Stimulated activated CD8-positive, alpha-beta memory T cell treated with anti-CD3 and anti-CD28 coated beads, Interleukin-15, amount 100 ng/mL, for 1 hour (primary cell): Measurements from ENCODE around the gene LRRC72.
"Not testable (repeated sequence)": the region's sequence is repeated elsewhere in the genome, so short reads cannot be mapped to it uniquely, and the experiment has no call there.

Experiments used
- DNase-seq: peaks from one replicate; pipeline ENCODE4 v3.0.0-alpha.2; 2020; ENCODE audit warnings: low read depth

Gene LRRC72

DNA sequence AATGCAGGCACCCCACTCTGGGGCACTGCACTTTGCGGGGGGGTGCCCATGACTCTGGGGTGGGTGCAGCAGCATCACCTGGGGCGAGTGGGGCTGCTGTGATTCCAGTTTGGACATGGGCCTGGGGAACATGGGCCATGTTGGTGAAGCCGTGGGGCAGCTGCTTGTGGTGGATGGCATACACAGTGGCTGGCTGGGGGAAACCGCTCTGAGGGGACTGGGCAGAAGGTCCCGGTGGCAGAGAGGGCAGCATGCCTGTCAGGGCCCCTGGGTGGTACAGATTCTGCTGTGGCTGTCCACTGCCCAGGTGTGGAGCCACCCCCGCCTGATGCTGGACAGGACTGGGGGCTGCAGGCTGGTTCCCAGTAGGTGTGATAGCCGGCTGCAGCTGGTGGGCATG, 57.2 kb downstream of the LRRC72 start:
- DNase-seq, result no peak

DNA sequence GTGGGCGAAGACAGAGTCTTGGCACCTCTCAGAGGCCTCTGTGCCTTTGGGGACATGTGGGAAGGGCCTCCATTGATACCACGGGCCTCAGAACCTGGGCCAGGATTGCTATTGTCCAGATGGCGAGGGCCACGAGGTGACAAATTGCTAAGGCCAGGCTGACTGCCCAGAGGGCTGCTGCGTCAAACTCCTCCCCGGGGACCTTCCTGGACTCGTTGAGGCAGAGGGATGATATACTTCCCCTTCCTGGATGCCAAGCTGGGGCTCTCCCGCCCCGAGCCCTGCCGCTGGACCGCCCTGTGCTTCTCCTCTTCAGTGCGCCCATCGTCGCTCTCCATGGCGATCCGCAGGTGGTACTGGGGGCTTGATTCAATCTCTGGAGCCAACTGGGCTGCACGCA, 58.9 kb downstream of the LRRC72 start:
- DNase-seq, result no peak

DNA sequence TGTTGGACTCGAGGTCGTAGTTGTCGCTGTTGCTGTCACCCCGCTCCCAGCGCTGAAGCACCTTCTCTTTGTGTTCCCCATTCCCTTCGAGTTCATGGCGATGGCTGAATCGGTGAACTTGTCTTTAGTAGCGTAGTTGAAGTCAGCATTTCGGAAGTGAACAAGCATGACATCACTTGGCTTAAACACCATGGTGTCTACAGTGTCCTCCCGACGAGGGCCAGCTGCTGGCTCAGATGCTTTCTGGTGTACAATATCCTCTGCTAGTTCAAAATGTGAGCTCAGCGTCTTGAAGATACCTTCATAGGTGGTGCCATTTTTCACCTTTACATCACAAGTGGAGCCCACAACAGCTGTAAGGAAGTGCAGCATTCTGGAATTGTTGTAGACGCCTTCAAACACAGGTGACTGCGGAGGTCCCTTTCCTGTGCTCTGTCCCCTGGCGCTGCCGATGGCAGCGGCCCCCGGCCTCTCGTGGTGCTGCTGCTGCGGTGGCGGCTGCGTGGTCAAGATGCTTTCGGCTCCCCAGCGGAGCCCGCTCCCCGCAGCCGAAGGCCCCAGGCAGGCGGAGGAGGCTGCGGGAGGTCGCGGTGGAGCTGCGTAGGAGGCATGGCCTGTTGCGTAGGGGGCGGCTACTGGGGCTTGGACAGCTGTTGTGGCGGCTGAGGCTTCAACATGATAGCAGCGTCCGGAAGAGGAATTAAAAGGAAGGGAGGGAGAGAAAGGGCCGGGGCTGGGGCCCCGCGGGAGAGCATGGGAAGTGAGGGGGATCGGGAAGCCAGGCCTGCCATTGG, 59.7 kb downstream of the LRRC72 start:
- DNase-seq, result no peak

DNA sequence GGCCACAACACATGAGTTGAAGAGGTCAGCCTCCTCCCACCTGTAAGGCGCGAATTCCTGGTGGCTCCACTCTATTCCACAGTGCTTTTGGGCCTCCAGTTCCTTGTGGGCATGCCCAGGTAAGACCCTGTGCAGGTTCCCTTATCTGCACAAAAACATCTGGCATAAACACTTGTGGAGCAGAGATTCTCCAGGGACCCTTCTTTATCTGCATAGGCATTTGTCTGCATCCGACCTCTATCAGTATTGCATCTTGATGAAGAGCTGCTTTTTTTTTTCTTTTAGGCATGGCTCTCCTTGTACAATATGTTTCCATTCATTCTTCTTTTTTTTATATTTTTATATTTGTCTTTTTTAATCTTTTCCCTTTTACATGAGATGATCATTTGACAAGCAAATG, 60.5 kb downstream of the LRRC72 start:
- no peak for DNase-seq

DNA sequence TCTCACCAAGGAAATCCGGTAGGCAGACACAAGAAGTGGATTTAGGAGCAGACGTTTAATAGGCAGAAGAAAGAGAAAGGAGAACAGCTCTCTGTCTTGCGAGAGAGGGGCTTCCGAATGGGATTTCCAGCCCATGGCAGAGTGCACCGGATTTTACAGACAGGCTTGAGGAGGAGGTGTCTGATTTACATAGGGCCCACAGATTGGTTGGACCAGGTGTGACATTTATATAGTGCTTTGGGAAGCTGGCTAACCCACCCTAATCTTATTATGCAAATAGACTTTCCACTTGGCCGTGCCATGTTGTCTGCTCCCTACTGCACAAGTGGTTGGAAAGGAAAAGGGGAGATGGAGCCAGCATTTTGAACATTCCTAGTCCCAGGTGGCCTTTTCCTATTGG, 61.2 kb downstream of the LRRC72 start:
- no peak for DNase-seq

DNA sequence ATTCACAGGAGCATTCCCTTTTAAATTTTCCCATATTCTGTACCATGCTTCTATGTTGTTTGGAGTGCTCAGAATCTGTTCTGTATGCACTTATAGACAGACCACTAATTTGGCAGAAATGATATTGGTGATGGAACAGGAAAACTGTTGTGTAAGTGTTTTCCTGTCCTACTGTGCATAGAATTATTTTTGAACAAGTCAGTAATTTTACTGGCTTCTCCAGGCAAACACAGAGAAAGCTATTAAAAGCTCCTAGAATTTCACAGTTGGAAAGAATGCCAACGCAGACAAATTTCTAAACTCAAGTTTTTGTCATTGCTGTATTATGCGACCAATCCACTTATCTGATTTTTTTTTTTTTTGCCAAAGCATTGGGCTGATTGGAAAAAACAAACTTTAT, 63.3 kb downstream of the LRRC72 start:
- no peak for DNase-seq

DNA sequence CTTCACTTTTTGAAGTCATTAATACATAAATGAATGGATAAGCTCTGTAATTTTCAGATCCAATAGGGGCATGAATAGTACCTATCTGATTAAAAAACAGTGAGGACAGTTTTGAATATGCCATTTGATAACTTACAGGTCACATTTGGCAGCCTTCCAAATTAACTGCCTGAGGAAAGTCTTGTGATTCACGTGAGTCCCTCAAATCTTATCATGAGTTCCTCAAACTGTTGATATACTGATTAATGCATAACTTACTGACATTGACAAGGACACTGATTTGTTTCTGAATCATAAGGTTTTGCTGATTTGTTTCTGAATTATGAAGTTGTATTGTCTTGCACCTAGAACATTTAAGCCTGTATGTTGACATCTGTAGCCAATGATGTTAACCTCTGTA, 63.8 kb downstream of the LRRC72 start:
- DNase-seq, result no peak

DNA sequence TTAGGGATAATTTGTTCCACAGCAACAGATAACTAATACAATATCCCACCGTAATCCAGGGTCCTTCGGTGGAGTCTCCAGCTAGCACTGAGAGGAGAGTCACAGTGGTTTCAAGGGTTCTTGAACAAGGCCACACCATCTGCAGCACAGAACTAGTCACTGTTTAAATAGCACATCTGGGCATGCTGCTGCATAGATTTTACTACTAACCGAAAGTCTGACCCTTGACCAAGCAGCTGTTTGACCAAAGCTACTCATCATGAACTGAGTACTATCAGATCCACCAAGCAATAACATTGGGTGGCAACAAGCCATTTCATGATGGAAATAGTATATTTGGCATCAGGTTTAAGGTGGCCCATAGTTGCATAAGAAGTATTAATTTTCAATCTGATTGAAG, 65.8 kb downstream of the LRRC72 start:
- no peak for DNase-seq

DNA sequence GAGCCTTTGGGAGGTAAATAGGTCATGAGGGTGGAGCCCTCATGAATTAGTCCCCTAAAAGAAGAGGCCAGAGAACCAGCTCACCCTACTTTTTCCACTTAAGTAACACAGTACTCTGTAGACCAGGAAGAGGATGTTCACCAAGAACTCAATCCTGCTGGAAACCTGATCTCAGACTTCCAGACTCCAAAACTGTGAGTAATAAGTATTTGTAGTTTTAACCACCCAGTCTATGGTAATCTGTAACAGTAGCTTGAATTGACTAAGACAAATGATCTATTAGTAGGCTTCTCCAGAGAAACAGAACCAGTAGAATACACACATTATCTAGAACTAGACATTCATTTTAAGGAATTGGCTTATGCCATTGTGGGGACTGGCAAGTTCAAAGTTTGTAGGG, 67.4 kb downstream of the LRRC72 start:
- no peak for DNase-seq

DNA sequence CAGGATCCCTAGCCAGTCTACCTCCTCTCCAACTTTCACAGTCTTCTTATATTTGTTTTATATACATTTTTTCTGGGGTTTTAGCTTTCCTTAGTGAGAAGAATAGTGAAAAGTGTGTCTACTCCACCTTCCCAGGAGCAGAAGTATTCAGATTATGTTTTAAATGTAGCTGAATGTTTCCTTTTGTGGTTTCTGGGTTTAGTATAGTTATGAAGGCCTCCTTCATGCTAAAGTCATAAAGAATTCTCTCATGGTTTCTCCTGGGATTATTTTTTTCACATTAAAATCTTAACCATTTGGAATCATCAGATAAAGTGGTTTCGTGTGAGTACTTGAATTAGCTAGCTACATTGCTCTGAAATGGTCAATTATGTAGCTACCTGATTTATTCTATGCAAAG, 68.1 kb downstream of the LRRC72 start:
- DNase-seq, result no peak

DNA sequence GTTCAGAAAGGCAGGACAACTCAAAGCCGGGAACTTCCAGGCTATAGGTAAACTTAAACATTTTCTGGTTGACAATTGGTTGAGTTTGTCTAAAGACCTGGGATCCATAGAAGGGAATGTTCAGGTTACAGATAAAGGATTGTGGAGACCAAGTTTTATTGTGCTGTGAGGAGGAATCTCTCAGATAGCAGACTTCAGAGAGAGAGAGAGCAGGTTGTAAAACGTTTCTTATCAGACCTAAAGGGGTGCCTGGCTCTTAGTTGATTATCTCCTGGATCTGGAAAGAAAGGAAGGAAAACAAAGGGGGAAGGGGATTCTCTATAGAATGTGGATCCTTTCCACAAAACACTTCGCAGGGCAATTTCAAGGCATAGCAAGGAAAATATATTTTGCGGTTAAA, 69.0 kb downstream of the LRRC72 start:
- DNase-seq, result not testable (repeated sequence)

DNA sequence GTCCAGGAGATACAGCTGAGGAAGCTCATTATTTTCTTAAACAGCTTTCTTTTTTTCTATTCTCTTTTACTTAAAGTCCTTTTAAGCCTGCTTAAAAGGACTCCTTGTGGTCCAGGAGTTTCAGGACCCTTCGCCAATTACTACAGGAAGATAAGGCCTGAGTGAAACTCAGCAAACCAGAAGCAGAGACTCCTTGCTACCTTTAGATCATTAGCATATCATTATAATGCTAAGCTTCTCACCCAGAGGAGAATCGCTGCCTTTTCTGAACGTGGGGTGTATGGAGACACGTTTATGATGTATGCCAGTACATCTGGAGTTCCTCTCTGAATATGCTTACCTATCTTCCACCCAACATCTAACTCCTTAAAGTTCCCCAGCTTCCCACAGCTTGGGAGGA, 71.4 kb downstream of the LRRC72 start:
- DNase-seq, result no peak

DNA sequence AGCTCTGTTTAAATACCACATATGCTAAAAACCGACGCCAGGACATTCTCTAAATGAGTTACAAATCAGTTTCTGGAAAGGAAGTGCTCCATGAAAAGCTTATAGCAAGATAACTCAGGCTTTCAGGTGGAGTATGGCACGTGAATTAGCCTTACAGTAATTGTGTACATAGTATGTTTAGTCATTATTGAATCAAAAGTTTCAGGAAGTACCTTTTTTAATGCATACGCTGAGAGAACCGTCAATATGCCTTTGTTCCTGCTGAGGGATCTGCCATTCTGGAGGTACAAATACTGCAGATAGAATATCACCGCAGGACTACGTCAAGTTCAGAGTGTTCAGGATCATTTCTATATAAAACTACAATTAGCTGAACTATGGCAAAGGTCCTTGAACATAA, 73.2 kb downstream of the LRRC72 start:
- no peak for DNase-seq

DNA sequence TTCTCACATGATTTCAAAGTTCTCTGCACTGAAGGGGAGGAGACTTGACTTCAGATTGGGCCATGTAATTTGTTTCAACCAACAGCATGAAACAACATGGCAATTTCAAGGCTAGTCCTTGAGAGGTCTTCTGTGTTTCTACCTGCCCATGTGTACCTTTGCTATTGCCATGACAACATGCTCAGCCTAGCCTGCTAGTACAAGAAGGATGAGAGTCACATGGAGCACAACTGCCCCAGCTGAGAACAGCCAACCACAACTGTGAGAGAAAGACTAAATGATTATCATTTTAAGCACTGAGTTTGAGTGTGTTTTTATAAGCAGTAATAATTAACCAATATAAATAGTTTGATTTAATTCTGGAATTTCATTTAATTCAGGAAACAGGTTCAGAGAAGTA, 77.0 kb downstream of the LRRC72 start:
- DNase-seq, result no peak

DNA sequence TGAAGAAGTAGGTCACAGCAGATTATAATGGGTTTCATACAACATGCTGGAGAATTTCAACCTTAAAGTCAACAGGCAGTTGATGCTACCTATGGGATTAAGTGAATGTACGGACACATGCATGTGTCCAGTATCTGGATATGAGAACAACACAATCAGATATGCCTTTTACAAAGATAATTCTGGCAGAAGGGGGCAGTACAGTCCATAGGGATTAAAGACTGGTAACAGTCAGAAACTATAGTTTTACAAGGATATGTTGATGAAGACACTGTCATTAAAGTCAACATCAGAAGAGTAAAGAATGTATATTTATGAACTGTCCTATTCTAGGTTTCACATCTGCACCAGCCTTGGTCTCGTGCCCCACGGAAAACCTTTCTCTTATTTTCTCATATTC, 77.4 kb downstream of the LRRC72 start:
- DNase-seq, result no peak

DNA sequence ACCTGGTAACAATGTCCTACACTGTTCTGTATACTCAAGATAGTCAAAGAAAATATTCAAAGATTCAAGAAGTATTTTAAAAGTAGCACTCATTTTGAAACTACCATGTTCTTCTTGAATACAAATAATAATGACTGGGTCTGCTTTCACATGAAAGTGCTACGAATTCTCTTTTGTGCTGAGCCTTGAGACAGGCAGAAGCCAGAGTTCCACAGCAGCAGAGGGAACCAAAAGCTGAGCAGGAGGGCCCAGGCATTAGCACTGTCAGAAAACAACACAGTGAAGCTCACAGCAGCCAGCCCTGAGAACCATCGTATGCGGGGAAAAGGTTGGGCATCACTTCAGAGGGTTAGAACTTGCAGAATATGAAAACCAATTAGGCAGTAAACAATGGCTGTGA, 80.1 kb downstream of the LRRC72 start:
- DNase-seq, result no peak

DNA sequence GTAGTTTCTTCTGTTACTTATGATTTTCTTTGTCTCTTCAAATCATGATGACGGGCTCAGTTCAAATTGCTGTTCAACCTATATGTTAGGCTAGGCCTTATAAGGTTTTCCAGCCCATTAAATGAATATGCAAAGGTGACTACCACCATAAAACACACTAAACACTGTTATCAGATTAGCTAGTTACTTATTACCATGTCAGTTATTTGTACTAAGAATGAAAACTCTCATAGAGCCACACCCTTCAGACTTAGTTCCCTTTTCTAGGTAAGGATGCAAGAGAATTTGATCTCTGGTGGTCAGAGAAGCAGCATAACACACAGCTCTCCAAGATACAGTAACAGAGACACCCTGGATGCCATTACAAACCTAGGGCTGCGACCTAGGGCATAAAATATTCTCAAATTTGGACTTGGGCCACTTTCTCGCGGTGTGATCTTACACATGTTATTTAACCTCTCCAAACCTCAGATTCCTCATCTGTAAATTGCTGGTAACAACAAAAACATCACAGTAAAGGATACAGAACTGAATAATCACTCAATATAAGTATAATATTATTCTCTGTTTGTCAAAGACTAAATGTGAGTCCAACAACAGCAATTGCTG, 83.3 kb downstream of the LRRC72 start:
- no peak for DNase-seq

DNA sequence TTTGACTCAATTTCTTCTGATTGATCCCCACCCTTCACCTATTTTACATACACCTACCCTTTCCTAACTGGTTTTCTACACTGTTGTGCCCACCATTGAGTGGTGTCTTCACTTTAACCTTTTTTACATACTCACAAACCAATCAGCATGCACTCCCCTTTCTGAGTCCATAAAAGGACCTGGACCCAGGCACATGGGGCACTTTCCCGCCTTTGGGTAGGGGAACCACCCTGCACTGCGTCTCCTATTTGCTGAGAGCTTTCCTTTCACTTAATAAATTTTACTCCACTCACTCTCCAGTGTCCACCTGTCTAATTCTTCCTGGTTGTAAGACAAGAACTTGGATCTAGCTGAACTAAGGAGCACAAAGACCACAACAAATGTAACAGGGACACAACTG, 85.1 kb downstream of the LRRC72 start:
- no peak for DNase-seq

DNA sequence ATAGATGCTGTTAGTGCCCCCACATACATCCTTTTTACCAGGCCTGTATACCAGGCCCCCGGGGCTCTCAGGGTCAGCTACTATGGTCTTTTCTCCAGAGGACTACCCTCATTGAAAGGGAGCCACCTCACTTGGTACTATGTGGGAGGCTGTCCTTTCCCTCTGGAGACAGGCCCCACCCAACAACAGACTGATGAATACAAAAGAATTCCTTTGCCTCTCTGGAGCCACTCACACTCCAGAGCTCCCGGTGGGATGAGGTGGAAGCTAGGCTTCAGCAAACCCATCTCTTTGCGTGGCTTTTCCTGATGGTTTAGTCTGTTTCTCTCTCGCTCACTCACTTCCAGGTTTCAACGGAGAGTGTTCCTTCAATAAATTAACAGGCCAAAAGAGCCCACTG, 88.6 kb downstream of the LRRC72 start:
- DNase-seq, result no peak

DNA sequence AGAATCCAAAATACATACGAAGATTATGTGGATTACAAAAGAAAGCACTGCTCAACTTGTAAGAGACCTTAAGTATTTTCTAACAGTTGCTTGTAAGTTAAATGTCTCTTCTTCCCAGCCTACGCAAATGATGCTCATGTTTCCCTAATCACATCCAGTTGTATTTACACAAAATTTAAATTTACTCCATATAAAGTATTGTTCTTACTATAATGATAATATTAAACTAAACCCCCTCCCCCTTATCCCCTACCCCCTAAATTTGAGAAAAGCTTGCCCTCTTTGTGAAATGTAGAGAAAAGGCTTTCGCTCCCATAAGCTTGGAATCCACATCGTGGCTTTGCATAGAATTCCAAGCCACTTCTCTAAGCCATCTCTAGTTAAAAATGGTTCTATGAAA, 89.5 kb downstream of the LRRC72 start:
- no peak for DNase-seq

DNA sequence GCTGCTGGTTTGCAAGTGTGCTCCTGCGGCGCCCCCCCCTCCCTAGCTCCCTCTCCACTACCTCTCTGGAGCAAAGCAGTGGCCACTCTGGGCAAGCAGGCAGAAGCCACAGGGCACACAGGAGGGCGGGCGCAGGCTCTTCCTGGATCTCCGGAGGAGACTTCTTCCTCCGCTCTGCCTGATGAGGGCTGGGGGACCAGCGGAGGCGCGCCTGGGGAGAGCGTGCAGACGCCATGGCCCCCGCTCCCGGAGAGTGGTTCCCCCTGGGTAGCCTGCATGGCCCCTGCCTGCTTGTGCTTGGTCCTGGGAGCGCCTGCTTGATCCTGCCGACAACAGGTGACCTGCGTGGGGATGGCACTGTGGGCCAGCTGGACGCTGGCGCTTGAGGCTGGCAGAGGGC, 89.9 kb downstream of the LRRC72 start:
- no peak for DNase-seq

DNA sequence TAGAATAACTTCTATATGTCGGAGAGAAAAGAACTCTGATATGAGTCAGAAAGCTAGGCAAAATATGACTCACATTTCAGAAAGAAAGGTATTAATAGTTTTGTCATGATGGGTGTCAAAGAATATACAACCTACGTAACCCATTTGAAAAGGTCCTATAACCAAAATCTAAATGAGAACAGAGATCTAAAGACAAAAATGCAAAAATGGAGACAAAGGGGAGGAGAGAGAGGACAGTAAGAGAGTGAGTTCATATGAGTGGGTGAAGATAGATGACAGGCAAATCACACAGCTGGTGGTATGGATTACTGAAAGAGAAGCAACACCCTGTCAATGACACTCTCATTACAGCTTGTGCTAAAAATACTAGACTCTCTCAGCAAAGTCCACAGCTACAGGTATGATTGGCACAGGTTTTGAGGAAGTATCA, 93.4 kb downstream of the LRRC72 start:
- DNase-seq, result no peak

DNA sequence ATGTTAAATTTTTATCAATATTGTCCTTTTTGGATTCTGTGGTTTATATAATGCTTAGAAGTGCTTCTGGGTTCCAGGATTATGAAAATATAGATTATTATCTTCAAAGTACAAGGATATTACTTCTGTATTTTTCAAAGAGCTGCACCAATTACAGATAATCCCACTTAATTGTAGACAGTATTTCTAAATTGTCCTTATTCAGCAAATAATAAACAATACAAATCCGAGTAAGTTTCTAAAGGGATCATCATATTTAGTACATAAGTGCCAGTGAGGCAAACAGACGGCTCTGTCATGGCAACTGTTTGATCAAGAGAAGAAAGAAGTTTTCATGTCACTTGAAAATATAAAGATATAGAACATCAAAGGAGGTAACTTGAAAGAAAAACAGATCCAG, 99.8 kb downstream of the LRRC72 start:
- DNase-seq, result no peak

DNA sequence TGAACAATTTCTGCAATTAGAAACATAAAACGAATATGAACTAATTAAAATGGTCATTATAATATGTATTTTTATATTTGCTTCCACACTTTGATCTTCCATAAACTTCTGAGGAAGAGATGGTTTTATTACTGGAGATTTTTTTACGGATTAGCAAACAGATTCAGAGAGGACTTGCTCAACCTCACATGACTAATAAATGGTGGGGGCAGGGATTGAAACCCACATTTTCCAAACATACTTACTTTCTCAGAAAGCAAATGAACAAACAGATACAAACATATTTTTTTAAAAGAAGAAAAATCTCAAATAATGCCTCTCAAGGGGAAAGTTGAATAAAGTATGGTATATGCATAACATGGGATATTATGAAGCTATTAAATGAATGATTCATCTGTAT, 100.6 kb downstream of the LRRC72 start:
- DNase-seq, result no peak
